Right hindlimb (tissue), 1 donor: ENCODE measurements around the gene LGR5.

Experiments used
- DNase-seq: peaks from one replicate; pipeline ENCODE4 v3.0.0-alpha.2; 2018

Gene LGR5

DNA sequence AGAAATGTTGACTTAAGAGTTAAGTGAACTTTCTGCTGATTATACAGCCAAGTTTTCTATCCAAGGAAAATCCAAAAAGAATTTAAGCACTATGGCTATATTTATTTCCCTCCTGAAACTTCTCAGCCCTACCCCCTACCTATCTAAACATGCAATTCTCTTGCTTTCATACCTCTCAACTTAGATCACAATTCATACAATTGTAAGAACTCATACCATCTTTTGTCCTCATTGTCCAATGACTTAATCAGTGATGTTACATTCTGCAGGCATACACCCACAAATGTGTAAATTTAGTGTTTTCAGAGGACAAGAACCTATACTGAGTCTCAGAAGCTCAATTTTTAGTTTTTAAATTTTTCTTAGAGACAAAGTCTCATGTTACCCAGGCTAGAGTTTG lies 161.9 kb downstream of the LGR5 start:
- no peak for DNase-seq

GRCh38 chr12:71602761-71603577 lies 163.4 kb downstream of the LGR5 start:
- no peak for DNase-seq

DNA sequence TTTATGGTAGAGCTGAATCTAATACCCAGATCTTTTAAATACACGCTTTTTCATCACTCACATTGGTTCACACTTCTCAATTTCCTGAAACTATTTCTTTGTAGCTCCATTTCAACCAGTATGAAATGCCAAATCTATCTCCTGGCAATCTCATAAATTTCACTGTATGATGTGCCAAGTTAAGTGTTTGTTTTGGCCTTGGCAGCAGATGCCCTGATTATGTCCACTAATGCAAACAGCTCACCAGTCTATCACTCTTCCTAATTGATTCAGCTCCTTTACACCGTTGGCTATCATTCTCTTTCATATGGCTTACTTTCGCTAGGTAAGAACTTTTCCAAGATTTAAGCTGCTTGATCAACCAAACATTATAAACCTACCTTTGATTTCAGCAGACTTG lies 165.4 kb downstream of the LGR5 start:
- DNase-seq, result no peak

- DNase-seq, result no peak
These were observed 168.1 kb downstream of the LGR5 start for GRCh38 chr12:71607494-71608330.

DNA sequence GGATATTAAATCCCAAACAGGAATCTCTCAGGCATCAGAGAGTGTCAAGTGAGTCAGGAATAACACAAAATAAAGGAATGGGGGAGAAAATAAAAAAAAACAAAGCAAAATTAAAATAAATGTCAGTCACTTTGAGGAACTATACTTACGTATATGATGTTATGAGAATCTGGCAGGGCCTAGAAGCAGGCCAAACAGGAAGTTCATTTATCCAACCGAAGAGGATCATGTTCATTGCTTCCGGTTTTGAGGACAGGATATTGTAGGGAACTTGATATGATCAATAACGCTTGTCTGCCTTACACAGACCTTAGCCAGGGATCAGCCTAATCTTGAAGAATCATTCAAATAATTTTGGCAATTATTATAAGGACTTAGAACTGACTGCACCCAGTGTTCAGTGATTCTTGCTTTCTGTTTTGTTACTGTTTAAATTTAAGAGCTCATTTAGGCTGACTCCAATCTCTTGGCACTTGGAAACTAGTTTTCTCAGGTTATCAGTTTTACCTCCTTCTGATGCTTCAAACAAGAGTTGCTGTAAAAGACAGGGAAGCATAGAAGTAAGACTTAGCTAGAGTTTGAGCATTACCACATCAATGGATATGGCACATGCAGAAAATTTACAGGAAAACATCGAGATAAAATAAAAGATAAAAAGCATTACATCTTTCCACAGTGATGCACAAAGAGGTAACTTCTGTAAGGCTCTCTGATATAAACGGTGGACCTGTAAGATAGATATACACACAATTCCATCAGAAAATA lies 170.6 kb downstream of the LGR5 start:
- no peak for DNase-seq

DNA sequence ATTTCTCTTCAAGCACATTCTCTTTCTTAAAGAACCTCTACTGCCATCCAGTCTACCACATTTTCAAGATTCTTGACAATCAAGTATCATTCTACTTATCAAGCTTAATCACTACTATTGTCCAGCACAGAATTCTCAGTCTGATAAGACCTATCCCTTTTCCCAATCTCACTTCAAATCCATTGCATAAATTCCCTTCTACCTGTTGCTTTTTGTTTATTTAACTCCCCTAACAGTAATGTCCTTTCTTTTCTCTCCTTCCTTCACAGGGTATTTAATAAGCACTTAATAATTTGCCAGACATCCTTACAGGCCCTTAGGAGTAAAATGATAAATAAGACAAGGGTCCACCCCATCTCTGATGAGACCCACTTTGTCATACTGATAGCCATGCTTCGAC lies 182.3 kb downstream of the LGR5 start:
- no peak for DNase-seq

GRCh38 chr12:71625476-71625875 lies 185.9 kb downstream of the LGR5 start:
- no peak for DNase-seq

DNA sequence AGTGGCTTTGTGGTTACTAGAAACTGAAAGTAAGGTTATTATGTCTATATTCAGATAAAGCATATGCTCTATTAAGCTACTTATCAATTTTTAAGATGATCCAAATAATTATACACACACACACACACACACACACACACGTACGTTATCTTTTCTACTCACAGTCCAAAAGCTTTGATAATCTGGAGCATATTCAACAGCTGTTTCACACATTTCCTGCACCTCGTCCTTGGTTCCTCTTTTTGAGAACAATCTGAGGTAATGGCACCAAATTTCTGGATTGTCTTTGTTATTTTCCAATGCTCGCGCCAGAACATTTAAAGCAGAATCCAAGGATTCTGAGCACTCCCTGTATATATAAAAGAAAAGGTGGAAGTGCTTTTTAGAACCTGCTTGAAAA lies 186.5 kb downstream of the LGR5 start:
- DNase-seq, result no peak

DNA sequence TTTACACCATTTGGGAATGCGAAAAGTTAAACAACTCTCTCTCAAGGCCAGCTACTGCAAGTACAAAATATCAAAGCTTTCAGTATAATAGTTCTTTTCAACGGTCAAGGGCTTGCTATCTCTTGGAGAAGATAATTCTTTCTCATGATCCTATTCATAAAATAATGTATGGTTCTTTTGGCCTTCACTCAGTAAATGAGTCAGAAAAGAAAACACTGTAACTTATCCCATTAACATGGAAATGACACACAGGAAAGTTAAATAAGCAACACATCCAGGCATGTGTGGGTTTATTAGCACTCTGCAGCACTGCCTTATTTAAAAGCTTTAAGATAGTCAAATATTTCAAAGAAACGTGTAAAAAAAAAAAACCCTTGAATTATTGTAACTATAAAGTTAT lies 187.2 kb downstream of the LGR5 start:
- no peak for DNase-seq

DNA sequence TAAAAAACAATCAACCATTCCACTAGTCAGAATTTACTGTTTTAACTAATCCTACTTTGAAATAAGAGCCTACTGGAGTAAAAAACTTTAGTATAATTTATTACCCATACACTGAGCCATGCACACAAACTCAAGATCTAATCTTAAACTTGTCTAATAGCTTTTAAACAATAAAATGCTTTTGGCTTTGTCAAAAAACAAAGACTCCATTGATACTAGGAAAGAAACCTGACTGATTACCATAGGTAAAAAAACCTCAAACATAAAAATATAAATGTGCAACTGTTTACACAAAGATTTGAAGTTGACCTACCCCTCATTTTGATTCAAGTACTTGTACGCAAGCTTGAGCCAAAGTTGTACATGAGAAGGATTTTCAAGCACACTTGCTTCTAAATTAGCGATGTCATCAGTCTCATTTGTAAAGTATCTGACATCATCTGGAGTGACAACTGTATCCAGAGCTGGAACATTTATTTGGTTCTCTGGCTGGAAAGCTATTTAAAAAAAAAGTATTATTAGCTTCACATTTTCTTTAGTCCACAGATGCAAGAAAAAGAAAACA lies 187.9 kb downstream of the LGR5 start:
- DNase-seq, result no peak
